Lower leg skin (tissue), 3 donors: ENCODE results near the gene BTBD1.

ENCODE experiments used
- POLR2A ChIP-seq, 2 donors: fragments of 450-650 bp; IDR thresholded peaks; one replicate each; pipeline ENCODE4 v1.6.1; 2016 to 2017; ENCODE audit warnings: antibody characterized with exemption in 2 of 2, mild to moderate bottlenecking in 1 of 2, moderate library complexity in 1 of 2
- TF ChIP-seq, protein P1 (sequence below), 3 donors: fragments of 450-650 bp; IDR thresholded peaks; one replicate each; pipeline ENCODE4 v1.5.1; 2016; ENCODE audit warnings: antibody characterized with exemption in 3 of 3, mild to moderate bottlenecking in 3 of 3, moderate library complexity in 2 of 3

DNA sequence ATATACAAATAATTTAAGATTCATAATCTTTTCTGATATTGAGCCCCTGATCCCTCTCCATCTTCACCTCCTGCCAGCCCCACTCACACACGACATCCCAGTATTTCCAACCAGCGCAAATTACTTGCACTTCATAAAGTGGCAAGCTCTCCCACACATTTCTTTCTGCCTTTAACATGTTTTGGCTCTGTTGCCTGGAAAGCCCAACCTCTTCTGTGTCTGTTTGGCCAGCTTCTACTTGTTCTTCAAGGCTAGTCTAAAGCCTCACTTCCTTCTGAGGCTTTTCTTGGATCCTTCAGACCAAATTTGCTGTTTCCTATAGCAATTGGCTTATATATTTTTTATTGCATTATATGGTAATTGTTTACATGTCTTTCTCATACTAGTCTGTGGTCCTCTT, 35.3 kb upstream of the BTBD1 start:
- TF ChIP-seq, protein P1, sequence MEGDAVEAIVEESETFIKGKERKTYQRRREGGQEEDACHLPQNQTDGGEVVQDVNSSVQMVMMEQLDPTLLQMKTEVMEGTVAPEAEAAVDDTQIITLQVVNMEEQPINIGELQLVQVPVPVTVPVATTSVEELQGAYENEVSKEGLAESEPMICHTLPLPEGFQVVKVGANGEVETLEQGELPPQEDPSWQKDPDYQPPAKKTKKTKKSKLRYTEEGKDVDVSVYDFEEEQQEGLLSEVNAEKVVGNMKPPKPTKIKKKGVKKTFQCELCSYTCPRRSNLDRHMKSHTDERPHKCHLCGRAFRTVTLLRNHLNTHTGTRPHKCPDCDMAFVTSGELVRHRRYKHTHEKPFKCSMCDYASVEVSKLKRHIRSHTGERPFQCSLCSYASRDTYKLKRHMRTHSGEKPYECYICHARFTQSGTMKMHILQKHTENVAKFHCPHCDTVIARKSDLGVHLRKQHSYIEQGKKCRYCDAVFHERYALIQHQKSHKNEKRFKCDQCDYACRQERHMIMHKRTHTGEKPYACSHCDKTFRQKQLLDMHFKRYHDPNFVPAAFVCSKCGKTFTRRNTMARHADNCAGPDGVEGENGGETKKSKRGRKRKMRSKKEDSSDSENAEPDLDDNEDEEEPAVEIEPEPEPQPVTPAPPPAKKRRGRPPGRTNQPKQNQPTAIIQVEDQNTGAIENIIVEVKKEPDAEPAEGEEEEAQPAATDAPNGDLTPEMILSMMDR (IDR thresholded peaks at IDR 0.05), result no peak
- no peak for TF ChIP-seq POLR2A (IDR thresholded peaks at IDR 0.05)
